GM18520 (cell line): ENCODE data around the gene RTN1.

Experiments
- ATAC-seq: cut with Tn5 transposase; IDR thresholded peaks from one replicate; pipeline ENCODE4 v1.9.1; 2021; ENCODE audit not compliant: unreplicated experiment

Gene RTN1

DNA sequence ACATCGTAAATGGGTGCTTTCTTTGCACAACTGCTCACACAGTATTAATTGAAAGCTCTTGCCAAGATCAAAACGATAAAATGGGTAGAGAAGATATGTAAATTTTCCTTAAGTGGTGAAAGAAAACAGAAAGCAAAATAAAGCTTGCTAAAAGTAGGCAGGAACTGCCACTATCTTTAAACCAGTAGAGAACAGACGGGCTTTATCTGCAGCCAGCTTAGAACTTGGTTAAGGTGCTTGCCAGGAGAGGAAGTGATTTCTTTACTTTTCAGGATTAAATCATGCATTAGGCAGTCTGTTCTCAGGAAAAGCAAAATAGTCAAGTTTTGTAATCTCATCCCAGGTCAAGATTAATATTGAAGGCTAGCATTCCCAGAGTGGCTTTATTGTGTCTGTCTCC is 237.1 kb downstream of the RTN1 start:
- no peak for ATAC-seq

DNA sequence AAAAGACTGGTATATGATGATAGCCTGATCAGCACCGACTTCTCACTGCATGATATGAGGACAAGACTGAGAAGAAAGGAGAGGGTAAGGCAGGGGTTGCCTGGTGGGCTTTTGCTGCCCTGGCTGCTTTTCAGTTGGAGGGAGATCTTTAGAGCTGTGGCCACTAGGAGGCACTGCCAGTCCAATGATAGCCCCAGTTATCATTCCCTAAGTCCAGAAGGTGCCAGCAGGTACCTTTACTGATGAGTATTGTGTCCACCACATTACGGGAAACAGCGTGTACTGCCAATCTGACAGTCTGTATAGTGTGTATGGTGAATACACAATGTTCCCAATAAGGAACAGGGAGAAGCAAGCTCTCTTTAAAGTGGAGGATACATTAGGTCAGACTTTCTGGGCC is 238.2 kb downstream of the RTN1 start:
- no peak for ATAC-seq

DNA sequence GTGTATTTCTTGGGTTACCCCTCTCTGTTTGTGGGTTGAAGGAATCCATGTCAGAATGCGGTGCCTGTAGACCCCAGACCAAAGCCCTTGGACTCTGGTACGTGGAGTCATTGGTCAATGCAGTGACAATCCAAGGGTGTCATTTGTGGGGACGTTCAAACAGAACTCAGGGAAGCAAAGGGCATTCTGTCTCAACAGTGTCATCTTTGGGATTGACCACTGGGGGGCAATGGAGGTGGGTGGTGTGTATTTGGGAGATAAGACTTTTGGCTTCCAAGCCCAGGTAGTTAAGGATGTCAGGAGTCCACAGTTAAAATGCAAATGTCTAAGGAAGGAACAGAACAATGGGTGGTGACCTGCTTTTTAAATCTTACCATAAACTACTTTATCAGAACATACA is 239.3 kb downstream of the RTN1 start:
- no peak for ATAC-seq

DNA sequence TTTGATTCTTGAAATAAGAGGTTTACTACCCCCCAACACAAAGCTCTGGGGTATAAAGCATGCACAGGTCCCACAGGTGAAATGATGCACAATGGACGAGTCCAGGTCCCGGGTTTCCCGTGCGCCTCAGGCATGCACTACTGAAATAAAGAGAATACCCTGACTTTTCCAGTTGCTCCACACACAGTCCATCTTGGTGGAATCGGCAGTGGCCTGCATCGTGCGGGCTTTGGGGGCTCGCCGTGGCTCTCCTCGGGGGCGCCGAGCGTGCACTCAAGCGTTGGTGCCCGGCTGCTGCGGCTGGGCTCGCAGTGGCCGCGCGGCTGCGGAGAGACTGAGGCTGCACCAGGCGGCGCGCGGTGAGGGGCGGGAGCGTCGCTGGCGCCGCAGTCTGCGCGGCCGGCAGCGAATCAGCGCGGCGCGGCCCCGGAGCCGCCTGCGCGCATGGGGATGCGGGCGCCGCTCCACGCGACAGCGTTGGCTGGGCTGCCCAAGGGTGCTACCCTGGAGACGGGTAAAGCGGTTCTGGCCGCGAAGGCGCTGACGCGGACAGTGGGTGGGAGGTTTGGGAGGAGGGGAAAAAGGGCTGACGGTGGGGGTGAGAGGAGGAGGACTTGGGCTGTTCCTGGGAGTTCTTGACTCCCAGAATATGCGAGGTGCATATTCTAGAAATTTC is 240.2 kb downstream of the RTN1 start:
- no peak for ATAC-seq

DNA sequence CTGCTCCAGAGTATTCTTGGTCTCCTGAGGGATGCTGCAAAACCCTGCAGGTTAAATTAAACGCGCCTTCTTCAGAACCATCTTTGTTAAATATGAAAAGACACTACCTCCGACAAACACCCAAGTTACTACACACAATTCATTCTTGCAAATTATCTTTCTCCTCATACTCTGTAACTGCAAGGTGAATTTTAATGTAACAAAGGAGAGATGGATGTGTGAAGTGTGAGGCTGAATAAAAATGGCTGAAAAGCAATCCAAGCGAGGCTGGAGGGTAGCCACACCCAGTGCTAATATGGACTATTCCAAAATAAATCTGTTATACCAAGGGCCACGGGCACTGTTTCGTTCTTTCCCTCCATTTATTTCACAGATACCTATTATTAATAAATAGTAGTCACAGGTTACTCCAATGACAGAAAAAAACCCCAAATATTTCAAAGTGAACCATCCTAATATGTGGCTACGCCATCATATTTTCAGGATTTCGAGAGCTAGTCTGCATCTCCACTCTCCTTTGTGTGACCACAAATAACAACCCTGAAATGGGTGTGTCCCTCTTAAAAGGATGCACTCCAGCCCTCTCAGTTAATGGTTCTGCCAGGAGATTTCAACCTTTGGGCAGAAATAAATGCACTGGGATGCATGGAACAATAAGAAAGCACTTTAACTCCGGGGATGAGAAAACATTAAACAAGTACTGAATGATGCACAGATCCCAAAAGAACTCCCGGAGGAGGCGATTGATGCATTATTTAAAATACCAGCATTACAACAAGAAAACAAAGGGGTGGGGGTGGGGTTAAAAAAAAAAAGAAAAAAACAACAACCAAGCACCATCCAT is 240.9 kb downstream of the RTN1 start:
- no peak for ATAC-seq

DNA sequence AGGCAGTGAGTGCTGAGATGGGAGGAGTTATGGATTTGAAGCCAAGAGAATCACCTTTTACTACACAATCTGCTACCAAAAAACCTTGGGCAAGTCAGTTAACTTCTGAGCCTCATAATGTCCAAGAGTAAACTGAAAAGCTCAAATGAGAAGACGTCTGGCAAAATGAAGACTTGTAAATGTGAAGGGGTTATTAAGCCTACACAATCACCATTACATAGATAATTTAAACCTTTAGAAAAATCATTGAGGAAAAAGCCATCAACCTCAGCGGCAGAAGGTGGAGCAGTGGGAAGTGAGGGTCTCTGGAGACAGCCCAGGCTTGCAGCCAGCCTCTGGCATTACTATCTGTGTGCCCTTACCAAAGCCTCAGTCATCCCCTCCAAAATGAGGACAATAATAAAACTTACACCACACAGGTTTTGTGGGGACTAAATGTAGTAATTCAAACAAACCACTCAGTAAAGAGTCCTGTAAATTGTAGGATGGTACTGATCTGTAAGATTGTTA is 243.5 kb downstream of the RTN1 start:
- ATAC-seq = no peak

DNA sequence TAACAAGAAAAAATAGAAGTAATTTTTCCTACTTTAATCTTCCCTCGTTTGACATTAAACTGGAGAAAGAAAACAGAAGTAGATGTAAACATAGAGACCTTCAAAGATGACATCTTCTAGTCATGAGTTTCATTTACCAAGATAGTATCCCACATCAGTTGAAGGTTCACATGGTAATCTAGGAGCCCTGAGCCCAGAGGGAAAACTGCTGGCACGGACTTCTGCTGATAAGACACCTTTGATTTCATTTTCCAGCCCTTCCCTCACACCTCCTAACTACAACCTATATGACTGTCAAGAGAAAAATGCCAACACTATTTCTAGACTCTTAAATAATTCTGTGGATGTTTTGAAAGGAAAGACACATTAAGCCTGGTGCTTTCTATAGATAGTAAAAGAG is 247.9 kb downstream of the RTN1 start:
- ATAC-seq = no peak

DNA sequence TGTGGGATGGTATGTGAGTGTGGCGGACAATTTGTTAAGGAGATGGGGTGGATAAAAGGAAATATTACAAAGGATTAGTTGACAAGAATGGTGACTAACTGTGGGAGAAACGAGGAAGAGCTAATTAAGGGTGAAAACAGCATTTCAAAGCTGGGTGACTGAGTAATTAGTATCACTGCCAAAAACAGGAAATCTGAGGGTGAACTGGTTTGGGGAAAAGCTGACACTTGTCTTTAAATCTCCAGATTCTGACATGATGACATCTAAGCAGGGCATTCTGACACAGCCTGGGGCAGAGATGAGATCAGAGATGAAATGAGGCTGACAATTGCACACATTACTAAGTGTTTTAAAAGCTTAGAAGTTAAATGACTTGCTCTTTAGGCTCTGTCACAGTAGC is 251.5 kb downstream of the RTN1 start:
- ATAC-seq = no peak

DNA sequence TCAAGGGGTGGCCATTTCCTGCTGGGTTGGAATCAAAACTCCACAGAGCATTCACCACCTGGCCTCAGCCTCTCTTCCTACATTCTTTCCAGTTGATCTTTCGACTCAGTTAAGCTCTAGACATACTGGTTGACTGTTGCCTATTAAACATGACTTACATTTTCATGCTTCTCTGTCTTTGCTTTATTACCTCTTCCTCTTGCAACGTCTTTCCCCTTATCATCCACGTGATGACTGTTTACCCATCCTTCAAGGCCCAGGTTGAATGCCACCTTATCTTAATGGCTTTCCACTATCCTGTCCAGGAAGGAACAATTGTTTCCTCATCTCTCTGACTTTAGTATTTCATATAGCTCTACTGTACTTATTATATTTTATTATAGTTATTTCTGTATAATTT is 269.5 kb downstream of the RTN1 start:
- no peak for ATAC-seq

DNA sequence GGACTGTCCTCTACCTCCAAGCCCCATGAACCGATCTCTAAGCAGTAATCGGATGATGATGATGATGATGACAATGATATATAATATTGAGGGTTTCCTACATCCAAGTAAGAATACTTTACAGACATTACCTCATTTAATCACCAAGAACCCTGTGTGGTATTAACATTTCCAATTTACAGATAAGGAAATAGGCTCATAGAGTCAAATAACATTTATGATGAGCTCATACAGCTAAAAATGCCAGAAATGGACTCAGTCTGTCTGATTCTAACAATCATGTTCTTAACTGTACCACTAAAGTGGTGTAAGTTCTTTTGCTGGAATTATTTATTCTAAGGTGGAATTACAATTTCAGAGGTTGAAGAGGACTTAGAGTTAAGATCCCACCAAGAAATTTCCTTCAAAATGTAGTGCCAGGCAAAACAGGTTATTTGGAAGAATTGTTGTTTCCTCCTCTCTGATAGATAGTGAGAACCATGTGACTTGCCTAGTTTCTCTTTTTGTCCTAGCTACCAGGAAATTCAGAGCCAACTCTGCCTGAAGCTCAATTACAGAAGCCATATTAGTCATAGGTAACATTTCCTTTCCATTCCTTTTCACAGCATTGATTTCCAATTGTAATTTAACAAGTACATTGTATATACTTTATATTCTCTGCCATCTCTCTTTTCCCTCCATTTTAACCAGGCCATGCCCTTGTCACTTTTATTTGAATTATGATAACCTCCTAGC is 270.2 kb downstream of the RTN1 start:
- no peak for ATAC-seq

DNA sequence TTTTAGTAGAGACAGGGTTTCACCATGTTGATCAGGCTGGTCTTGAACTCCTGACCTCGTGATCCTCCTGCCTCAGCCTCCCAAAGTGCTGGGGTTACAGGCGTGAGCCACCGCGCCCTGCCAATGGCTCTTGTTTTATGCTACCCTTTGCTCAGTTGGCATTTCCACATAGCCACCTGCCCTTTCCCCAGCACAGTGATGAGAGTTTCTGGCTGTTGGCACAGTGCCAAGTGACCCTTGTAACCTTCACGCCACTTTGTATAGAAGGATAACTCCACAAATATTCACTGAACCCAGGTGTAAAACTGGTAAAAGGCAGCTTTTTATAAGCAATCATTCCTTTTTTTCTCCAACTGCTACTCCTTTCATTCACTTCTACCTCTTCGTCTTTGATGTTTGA is 275.5 kb downstream of the RTN1 start:
- ATAC-seq = no peak

DNA sequence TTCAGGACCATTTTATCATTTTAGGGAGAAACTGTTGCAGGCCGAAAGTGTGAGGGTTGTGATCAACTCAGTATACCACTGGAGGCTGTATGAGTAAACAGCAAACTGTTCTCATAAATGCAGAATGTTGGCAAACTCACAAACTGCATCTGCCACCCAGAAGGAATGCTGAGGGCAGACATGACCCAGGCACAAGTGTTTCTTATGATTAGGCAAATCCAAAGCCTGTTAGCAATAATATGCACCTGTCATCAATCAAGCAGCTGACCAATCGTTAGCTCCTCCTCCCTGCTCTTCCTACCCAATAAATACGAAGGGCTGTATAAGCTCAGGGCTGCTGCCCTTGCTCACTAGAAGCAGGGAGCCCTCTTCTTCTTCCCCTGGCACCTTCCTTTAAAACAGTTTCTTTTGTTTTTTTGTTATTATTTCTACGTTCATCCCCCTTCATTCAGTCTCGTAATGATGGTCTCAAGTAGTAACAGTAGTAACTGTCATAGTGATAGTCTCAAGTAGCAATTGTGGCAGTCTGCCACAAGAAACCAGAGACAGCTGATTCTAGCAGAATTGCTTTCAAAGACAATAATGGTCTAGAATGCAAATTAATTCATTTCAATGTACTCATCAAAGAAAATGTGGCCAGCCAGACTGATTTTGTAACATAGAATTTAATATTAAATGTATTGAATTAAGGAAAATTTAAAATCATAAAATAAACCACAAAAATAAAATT is 278.8 kb downstream of the RTN1 start:
- no peak for ATAC-seq

DNA sequence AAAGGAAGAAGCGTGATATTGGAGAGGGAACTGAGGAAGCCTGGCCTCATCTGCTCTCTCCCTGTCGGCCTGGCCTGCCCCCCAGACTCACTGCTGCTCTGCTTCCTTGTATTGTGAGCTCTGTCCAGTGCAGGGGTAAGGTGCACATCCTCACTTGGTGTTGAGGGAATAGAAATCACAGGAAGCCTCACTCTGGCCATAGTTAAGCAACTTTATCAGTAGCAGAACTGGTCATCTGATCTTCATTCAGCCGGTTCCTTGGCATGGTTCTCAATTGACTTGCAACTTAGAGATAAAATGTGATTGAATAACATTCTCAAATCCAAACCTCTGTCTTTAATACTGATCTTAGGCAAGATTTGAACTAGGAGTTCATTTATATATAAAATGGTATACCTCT is 282.5 kb downstream of the RTN1 start:
- no peak for ATAC-seq

DNA sequence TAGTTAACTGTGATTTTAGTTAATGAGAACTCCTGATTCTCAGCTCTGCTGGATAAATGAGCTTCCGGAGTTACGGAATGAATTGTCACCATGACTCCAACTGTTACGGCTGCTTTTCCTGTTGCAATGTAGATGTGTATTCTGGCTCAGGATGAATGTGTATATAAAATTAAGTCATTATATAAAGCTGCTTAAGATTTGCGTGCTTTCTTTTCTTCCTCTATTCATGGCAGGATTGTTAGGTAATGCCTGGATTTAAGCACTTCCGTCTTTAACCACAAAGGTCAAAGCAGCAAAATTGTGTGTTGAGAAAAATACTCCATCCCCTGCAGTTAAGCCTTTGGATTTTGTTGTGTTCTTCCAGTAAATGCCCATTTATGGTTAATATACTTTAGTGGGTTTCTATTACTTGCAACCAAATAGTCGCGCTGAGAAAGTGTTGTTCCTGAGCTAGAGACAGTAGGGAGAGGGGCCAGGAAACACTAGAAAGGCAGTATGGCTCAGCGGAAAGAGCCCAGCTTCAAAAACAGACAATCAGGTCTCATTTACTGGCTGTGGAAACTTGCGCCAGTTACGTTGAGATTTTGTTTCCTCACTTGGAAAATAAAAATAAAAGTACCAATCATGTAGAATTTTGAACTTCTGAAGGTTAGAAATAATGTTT is 284.6 kb downstream of the RTN1 start:
- ATAC-seq = no peak

DNA sequence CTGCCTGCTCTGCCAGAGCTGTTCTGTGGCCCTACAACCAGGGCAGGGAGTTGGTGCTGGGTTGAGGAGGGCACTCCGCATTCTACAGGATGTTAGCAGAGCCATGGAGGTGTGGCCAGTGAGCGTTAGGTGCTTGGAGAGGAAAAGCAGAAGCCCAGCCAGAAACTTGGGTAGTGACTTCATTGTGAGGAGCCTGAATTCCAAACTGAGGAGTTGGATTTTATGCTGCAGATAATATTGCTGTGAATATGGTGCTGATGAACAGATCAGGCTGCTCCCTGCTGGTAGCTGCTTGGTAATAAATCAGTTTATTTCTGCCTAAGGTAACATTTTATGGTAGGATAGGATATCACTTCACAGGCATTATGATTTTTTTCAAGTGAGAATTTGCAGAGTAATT is 286.8 kb downstream of the RTN1 start:
- ATAC-seq = no peak

DNA sequence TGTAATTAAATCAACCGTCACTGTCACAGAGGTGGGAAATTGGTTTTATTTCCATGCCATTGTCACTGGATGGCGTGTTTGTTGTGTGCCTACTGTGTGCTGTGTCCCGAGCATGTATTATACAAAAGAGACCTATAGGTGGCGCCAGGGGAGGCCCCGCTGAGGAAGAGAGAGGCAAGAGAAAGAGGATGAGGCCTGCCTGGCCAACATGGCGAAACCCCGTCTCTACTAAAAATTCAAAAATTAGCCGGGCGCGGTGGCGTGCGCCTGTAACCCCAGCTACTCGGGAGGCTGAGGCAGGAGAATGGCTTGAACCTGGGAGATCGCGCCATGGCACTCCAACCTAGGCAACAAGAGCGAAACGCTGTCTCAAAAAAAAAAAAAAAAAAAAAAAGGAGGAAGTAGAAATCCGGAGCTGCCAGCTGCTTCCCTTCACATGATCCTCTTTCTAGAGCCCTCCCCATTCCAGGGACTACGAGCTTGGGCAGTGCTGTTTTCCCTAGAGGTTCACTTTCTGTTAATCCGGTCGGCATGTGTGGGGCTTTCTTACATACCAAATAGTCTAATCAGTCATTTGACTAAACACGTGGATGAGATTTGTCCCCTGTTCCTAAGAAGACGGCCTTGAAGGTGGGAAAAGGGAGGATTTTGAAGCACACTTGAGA is 287.6 kb downstream of the RTN1 start:
- ATAC-seq = no peak

DNA sequence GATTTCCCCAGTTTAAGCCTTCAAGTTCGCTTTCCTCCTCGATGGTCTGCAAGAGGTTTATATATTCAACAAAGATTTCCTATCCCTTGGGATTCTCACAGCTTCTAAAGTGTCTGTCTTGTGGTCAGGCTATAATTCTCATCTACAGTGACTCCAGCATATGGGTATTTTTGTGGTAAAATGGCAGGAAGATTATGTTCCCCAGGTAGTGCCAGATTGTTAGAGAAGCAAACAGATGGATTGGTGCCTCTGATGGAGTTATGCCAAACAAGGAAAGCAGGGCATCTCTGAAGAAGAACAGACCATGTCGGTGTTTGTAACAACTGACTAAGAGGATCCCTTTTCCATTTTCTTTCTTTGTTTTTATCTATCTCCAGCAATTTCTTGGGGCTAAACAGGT is 288.4 kb downstream of the RTN1 start:
- no peak for ATAC-seq

DNA sequence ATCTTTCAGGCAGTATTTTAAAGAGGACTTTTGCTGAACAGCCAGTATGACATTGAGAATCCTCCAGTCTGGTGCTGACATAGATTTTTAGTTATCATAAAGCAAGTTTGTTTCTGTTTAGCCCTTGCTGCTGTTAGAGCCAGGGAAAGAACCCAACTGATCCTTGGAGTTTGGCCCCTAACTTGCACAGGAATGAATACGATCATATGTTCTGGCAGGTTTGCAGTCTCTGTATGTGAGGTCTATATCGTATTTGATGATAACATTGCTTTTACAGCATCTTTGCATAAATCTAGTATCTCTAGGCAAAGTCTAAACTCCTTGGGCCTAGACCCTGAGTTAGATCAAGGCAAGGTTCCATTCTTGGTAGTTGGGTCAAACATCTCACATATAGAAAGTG is 289.7 kb downstream of the RTN1 start:
- ATAC-seq = no peak

DNA sequence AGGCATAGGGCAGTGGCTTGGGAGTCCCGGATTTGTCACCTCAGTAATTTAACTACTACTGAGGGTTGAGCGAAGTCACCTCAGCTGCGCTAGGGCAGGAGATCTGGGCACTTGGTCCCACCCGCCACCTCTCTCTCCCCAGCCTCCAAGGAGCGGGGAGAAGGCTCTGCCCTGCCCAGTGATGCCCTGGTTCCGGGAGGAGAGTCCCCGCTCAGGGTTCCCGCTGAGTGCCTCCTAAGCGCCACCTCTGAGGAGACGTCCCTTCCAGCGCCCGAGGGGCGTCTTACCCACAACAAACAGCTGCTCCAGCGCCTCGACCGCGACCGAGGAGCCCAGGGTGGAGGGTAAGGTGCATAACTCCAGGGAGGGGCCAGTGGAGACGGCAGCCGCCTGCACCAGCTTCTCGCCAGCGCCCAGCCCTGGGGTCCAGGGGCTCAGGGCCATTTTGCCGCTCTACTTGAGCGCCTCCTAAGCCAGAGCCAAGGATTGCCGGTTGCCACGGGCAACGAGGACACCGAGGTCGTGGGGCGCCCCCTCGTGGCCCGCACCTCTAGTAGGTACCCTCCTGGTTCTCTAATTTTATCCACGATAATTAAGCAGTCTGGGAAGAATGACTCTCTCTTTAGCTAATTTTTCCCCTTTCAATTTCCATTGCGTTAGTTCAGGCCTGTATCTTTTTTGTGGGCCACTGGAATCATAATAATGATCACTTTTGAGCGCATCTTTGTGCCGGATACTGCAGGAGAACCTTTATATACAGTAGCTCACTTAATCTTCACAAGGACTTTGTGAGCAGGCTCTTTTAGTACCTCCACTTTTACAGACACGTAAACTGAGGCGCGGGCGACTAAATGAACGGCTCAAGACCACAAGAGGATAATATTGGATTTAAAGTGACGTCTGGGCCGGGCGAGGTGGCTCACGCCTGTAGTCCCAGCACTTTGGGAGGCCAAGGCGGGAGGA is 294.0 kb downstream of the RTN1 start, which contains the start of gene CCDC175:
Gene CCDC175 (minus strand): TSS at position 481 of the 963 bp plus-strand sequence. CDS start 37 bp downstream, at position 444.
- peak; percentile 83 for ATAC-seq
